ENCODE data around the gene SSR2. TPM values are rescaled to one million over a fixed set of nuclear protein-coding genes. Genes with fewer than 3 reads are reported as not detected.
A peak's percentile ranks its signal among the peaks of the same experiment; 100 is the strongest.

The SSR2 gene
- total and polyA plus RNA-seq, 2 experiments from 2014 or later, result 136 to 291 TPM

DNA sequence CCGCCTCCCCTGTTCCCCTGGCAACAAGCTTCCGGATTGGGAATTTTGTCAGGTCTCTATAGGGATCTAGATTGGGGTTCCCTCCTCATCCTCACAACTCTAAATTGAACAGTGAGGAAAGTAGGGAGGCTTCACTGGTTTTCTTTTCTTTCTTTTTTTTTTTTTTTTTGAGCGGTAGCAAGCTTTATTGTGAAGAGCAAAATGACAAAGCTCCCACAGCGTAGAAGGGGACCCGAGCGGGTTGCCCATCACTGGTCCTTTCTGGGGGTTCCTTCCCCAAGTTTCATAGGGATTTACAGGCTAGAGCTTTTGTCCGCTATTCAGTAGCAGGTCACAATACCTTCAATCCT, 52.7 kb downstream of the SSR2 start:
- DNase-seq (ENCODE audit: low spot score) (peak; percentile 47), ATAC-seq (no peak)
- Histone ChIP-seq H3K36me3 (ENCODE audit: insufficient read depth) (peaks cover 11% of the 10 kb centered on the region), H2AFZ (no peak overlapping the region), H4K20me1 (replicated peaks; ENCODE audit: insufficient read depth) (peaks cover 39% of the 10 kb centered on the region), H3K79me2 (replicated peaks; ENCODE audit: insufficient read depth) (peaks cover 53% of the 10 kb centered on the region), H3K4me1 (ENCODE audit: insufficient read depth) (peaks cover 47% of the 10 kb centered on the region), H3F3A (replicated peaks; ENCODE audit: low read depth) (0 out of 2 replicates have a peak, but pooled peaks cover 7% of the 10 kb centered on the region), H3K9me2 (ENCODE audit: insufficient read depth) (no peaks in the 10 kb centered on the region), H3K27me3 (ENCODE audit: insufficient read depth) (no peaks in the 10 kb centered on the region), H3K4me2 (peak overlapping the region; percentile 75), H3K4me3 (peak overlapping the region; percentile 41), H3K27ac (ENCODE audit: low read depth) (peak overlapping the region; percentile 78)
- Mint-ChIP-seq H3K4me3 (peak overlapping the region; percentile 30), H3K27me3 (ENCODE audit: insufficient read depth, low read depth, poor library complexity) (peaks cover 11% of the 10 kb centered on the region), H3K9me3 (no peaks in the 10 kb centered on the region), H3K4me1 (peaks cover 65% of the 10 kb centered on the region), H3K27ac (peak overlapping the region; percentile 78), H3K36me3 (ENCODE audit: low read depth) (peaks cover 61% of the 10 kb centered on the region)
- TF ChIP-seq EZH2 (IDR thresholded peaks at IDR 0.05; ENCODE audit: low read depth, unreplicated experiment), result no peak
- TF ChIP-seq, protein P1, sequence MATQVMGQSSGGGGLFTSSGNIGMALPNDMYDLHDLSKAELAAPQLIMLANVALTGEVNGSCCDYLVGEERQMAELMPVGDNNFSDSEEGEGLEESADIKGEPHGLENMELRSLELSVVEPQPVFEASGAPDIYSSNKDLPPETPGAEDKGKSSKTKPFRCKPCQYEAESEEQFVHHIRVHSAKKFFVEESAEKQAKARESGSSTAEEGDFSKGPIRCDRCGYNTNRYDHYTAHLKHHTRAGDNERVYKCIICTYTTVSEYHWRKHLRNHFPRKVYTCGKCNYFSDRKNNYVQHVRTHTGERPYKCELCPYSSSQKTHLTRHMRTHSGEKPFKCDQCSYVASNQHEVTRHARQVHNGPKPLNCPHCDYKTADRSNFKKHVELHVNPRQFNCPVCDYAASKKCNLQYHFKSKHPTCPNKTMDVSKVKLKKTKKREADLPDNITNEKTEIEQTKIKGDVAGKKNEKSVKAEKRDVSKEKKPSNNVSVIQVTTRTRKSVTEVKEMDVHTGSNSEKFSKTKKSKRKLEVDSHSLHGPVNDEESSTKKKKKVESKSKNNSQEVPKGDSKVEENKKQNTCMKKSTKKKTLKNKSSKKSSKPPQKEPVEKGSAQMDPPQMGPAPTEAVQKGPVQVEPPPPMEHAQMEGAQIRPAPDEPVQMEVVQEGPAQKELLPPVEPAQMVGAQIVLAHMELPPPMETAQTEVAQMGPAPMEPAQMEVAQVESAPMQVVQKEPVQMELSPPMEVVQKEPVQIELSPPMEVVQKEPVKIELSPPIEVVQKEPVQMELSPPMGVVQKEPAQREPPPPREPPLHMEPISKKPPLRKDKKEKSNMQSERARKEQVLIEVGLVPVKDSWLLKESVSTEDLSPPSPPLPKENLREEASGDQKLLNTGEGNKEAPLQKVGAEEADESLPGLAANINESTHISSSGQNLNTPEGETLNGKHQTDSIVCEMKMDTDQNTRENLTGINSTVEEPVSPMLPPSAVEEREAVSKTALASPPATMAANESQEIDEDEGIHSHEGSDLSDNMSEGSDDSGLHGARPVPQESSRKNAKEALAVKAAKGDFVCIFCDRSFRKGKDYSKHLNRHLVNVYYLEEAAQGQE (IDR thresholded peaks at IDR 0.05; ENCODE audit: unreplicated experiment), result no peak
- TF ChIP-seq POLR2AphosphoS5 (IDR thresholded peaks at IDR 0.05; ENCODE audit: low read depth), result no peak
- TF ChIP-seq NANOG (IDR thresholded peaks at IDR 0.05; ENCODE audit: borderline replicate concordance), result no peak
- TF ChIP-seq ETS1 (IDR thresholded peaks at IDR 0.05), result no peak

GRCh38 chr1:155967341-155968050, 53.3 kb downstream of the SSR2 start:
- peaks cover 47% of the 10 kb centered on the region for H3K79me2 ChIP-seq (replicated peaks; ENCODE audit: insufficient read depth)
- H3K4me3 ChIP-seq, result peak overlapping the region; percentile 41
- peak overlapping the region; percentile 78 for H3K27ac ChIP-seq (ENCODE audit: low read depth)
- H3K9me3 Mint-ChIP-seq, result no peaks in the 10 kb centered on the region
- no peaks in the 10 kb centered on the region for H3K27me3 ChIP-seq (ENCODE audit: insufficient read depth)
- peak overlapping the region; percentile 78 for H3K27ac Mint-ChIP-seq
- H3K4me1 Mint-ChIP-seq, result peaks cover 59% of the 10 kb centered on the region
- TF ChIP-seq ZNF114 (CRISPR knock-in tag; IDR thresholded peaks at IDR 0.05) (no peak), ETS1 (IDR thresholded peaks at IDR 0.05) (0 out of 2 replicates have a peak, but pooled peaks have one; percentile 19)
- H4K20me1 ChIP-seq (replicated peaks; ENCODE audit: insufficient read depth), result peaks cover 33% of the 10 kb centered on the region
- peak overlapping the region; percentile 30 for H3K4me3 Mint-ChIP-seq
- peaks cover 11% of the 10 kb centered on the region; the same call in 1 of the 2 replicates for H3F3A ChIP-seq (replicated peaks; ENCODE audit: low read depth)
- H3K9me2 ChIP-seq (ENCODE audit: insufficient read depth), result no peaks in the 10 kb centered on the region
- peaks cover 13% of the 10 kb centered on the region for H3K27me3 Mint-ChIP-seq (ENCODE audit: insufficient read depth, low read depth, poor library complexity)
- peak overlapping the region; percentile 75 for H3K4me2 ChIP-seq
- peak; percentile 69 for DNase-seq (ENCODE audit: low spot score)
- H2AFZ ChIP-seq, result no peak overlapping the region
- H3K36me3 Mint-ChIP-seq (ENCODE audit: low read depth), result peaks cover 61% of the 10 kb centered on the region
- H3K36me3 ChIP-seq (ENCODE audit: insufficient read depth), result peaks cover 16% of the 10 kb centered on the region
- H3K4me1 ChIP-seq (ENCODE audit: insufficient read depth), result peaks cover 42% of the 10 kb centered on the region
- ATAC-seq, result peak; percentile 41
